GM18861 (cell line): Measurements from ENCODE around the gene ALX4.

Source experiments
- ATAC-seq: cut with Tn5 transposase; IDR thresholded peaks from one replicate; pipeline ENCODE4 v1.9.1; 2021; ENCODE audit not compliant: unreplicated experiment

ALX4 gene

GRCh38 chr11:44309478-44310205, at the start of gene ALX4:
Gene ALX4 (minus strand): TSS chr11:44310139. CDS start chr11:44310062, 77 bp downstream.
- no peak for ATAC-seq

- no peak for ATAC-seq
Measured at GRCh38 chr11:44359162-44359561, 49.2 kb upstream of the ALX4 start.

- no peak for ATAC-seq
Measured at GRCh38 chr11:44358713-44359112, 48.8 kb upstream of the ALX4 start.

GRCh38 chr11:44357711-44358110, 47.8 kb upstream of the ALX4 start:
- no peak for ATAC-seq

GRCh38 chr11:44356351-44356750, 46.4 kb upstream of the ALX4 start:
- no peak for ATAC-seq

- no peak for ATAC-seq
Measured at GRCh38 chr11:44351898-44352498, 42.1 kb upstream of the ALX4 start.

GRCh38 chr11:44351006-44351660, 41.2 kb upstream of the ALX4 start:
- peak; percentile 52 for ATAC-seq

GRCh38 chr11:44349328-44349727, 39.4 kb upstream of the ALX4 start:
- ATAC-seq: no peak

- no peak for ATAC-seq
Measured at GRCh38 chr11:44348721-44349120, 38.8 kb upstream of the ALX4 start.

GRCh38 chr11:44348114-44348513, 38.2 kb upstream of the ALX4 start:
- ATAC-seq: no peak

GRCh38 chr11:44347538-44347937, 37.6 kb upstream of the ALX4 start:
- ATAC-seq: no peak

- ATAC-seq: no peak
Measured at GRCh38 chr11:44346983-44347382, 37.0 kb upstream of the ALX4 start.

GRCh38 chr11:44345781-44346180, 35.8 kb upstream of the ALX4 start:
- ATAC-seq: no peak

GRCh38 chr11:44344921-44345320, 35.0 kb upstream of the ALX4 start:
- ATAC-seq: no peak

GRCh38 chr11:44344423-44344820, 34.5 kb upstream of the ALX4 start:
- no peak for ATAC-seq

GRCh38 chr11:44343778-44344422, 34.0 kb upstream of the ALX4 start:
- ATAC-seq: no peak

- no peak for ATAC-seq
Measured at GRCh38 chr11:44342616-44343015, 32.7 kb upstream of the ALX4 start.

- ATAC-seq: no peak
Measured at GRCh38 chr11:44340656-44341055, 30.7 kb upstream of the ALX4 start.

GRCh38 chr11:44339530-44339883, 29.6 kb upstream of the ALX4 start:
- no peak for ATAC-seq

GRCh38 chr11:44338698-44339529, 29.0 kb upstream of the ALX4 start:
- no peak for ATAC-seq

GRCh38 chr11:44338026-44338425, 28.1 kb upstream of the ALX4 start:
- ATAC-seq: no peak
